A549 (cell line): ENCODE data around the gene UBR7. TPM values are rescaled to one million over a fixed set of nuclear protein-coding genes. Genes with fewer than 3 reads are reported as not detected.

Source experiments
- ATAC-seq, 2 experiments: fragments of 200-7000 bp in 1 of 2; fragments of >200 bp in 1 of 2; cut with Nextera tagmentation in 1 of 2; cut with Tn5 transposase in 1 of 2; 3 replicates each; pipeline versions ENCODE4 v1.8.0 to v1.9.1; 2018 to 2020; ENCODE audit warnings: mild to moderate bottlenecking in 1 of 2, moderate library complexity in 1 of 2
- CTCF ChIA-PET: fragments of 300-600 bp; sonication (Branson Sonifier 250); formaldehyde crosslinking; extraction: SDS; loops from one replicate; lab custom pipeline; 2021; ENCODE audit warnings: antibody characterized with exemption, inconsistent platforms; lab: Yijun Ruan, JAX
- POLR2A ChIA-PET: fragments of 350-600 bp; formaldehyde crosslinking; extraction: SDS; loops from one replicate; lab custom pipeline; 2021; ENCODE audit warnings: antibody characterized with exemption, inconsistent platforms; lab: Yijun Ruan, JAX
- DNase-seq, 2 experiments: peaks; one replicate each; pipeline versions ENCODE4 v3.0.0 to v3.0.0-alpha.2; 2011 to 2016; ENCODE audit warnings: low read depth in 1 of 2, low spot score in 1 of 2
- FAIRE-seq: peaks from 2 replicates; lab custom pipeline; 2011; peaks lifted over from hg19 to GRCh38; lab: Jason Lieb, UNC
- H3K27ac ChIP-seq, 2 experiments: fragments of >200 bp; sonication (Bioruptor Twin); formaldehyde crosslinking; 3 replicates each; pipeline ENCODE4 v1.5.1; 2016 to 2017
- H3K4me1 ChIP-seq: fragments of >200 bp; sonication (Bioruptor Twin); formaldehyde crosslinking; 3 replicates; pipeline ENCODE4 v1.6.1; 2016
- H3K4me2 ChIP-seq: fragments of >200 bp; sonication (Bioruptor Twin); formaldehyde crosslinking; 3 replicates; pipeline ENCODE4 v1.6.1; 2016
- H3K4me3 ChIP-seq: fragments of >200 bp; sonication (Bioruptor Twin); formaldehyde crosslinking; 3 replicates; pipeline ENCODE4 v1.5.1; 2016
- H3K9me3 ChIP-seq: fragments of >200 bp; sonication (Bioruptor Twin); formaldehyde crosslinking; 3 replicates; pipeline ENCODE4 v1.6.1; 2016
- ATOH8 ChIP-seq: fragments of 250-450 bp; sonication (Bioruptor Pico); IDR thresholded peaks from 2 replicates; pipeline ENCODE4 v1.5.0; 2020; ENCODE audit warnings: low read depth, mild to moderate bottlenecking, moderate library complexity
- BCL3 ChIP-seq: fragments of >200 bp; sonication (Bioruptor Twin); formaldehyde crosslinking; IDR thresholded peaks from 3 replicates; pipeline ENCODE4 v1.6.1; 2016
- BHLHE40 ChIP-seq: IDR thresholded peaks from 2 replicates; pipeline ENCODE4 v1.6.1; 2012; ENCODE audit warnings: low read depth, low read length, inconsistent platforms
- EHMT2 ChIP-seq: fragments of 200-600 bp; sonication (generic); IDR thresholded peaks from 2 replicates; pipeline ENCODE4 v1.6.1; 2016; ENCODE audit warnings: antibody characterized with exemption, low read depth, mild to moderate bottlenecking, moderate library complexity
- ELK1 ChIP-seq: fragments of 150-350 bp; IDR thresholded peaks from 2 replicates; pipeline ENCODE4 v1.6.1; 2014; ENCODE audit warnings: low read depth, mild to moderate bottlenecking, low read length
- ESRRA ChIP-seq: fragments of 150-350 bp; IDR thresholded peaks from 2 replicates; pipeline ENCODE4 v1.6.1; 2014; ENCODE audit warnings: mild to moderate bottlenecking, low read length, borderline replicate concordance
- FOXS1 ChIP-seq: fragments of 250-450 bp; sonication (Bioruptor Pico); IDR thresholded peaks from 2 replicates; pipeline ENCODE4 v1.5.0; 2020; ENCODE audit warnings: mild to moderate bottlenecking, moderate library complexity
- HEYL ChIP-seq: fragments of 250-450 bp; sonication (Bioruptor Pico); IDR thresholded peaks from 2 replicates; pipeline ENCODE4 v1.8.0; 2021; ENCODE audit warnings: mild to moderate bottlenecking, moderate library complexity
- HOXB13 ChIP-seq: fragments of 250-450 bp; sonication (Bioruptor Pico); IDR thresholded peaks from 2 replicates; pipeline ENCODE4 v1.5.0; 2020; ENCODE audit warnings: low read depth, mild to moderate bottlenecking, moderate library complexity
- HOXB5 ChIP-seq: fragments of 250-450 bp; sonication (Bioruptor Pico); IDR thresholded peaks from 2 replicates; pipeline ENCODE4 v1.5.0; 2020; ENCODE audit warnings: mild to moderate bottlenecking, moderate library complexity
- JUN ChIP-seq, 2 experiments: fragments of >200 bp; sonication (Bioruptor Twin); formaldehyde crosslinking; IDR thresholded peaks; 2 replicates in 1 of 2; 3 replicates in 1 of 2; pipeline ENCODE4 v1.6.1; 2016 to 2017
- KDM5A ChIP-seq: fragments of 200-600 bp; sonication (generic); IDR thresholded peaks from 2 replicates; pipeline ENCODE4 v1.6.1; 2016; ENCODE audit warnings: antibody characterized with exemption, mild to moderate bottlenecking
- MAX ChIP-seq: IDR thresholded peaks from 2 replicates; pipeline ENCODE4 v1.6.1; 2012
- NFE2L2 ChIP-seq: fragments of 150-350 bp; conservative IDR thresholded peaks from 2 replicates; pipeline ENCODE4 v1.6.1; 2014; ENCODE audit warnings: low read length
- PBX3 ChIP-seq: IDR thresholded peaks from 2 replicates; pipeline ENCODE4 v1.6.1; 2012
- POLR2A ChIP-seq: IDR thresholded peaks from 2 replicates; pipeline ENCODE4 v1.6.1; 2012; ENCODE audit warnings: mild to moderate bottlenecking, low read length
- POLR2AphosphoS2 ChIP-seq: conservative IDR thresholded peaks from 2 replicates; pipeline ENCODE4 v1.6.1; 2012; ENCODE audit warnings: low read length, improper control_type of control experiment, inconsistent platforms
- RFX5 ChIP-seq: fragments of 450-650 bp; IDR thresholded peaks from 2 replicates; pipeline ENCODE4 v1.7.1; 2014; ENCODE audit warnings: antibody characterized with exemption, mild to moderate bottlenecking, moderate library complexity
- SMC3 ChIP-seq: fragments of >200 bp; sonication (Bioruptor Twin); formaldehyde crosslinking; IDR thresholded peaks from 3 replicates; pipeline ENCODE4 v1.6.1; 2018; ENCODE audit warnings: inconsistent platforms
- TFCP2L1 ChIP-seq: fragments of 250-450 bp; sonication (Bioruptor Pico); IDR thresholded peaks from 2 replicates; pipeline ENCODE4 v1.5.0; 2021; ENCODE audit warnings: mild to moderate bottlenecking
- TP53 ChIP-seq: fragments of 250-450 bp; sonication (Bioruptor Pico); IDR thresholded peaks from 2 replicates; pipeline ENCODE4 v1.5.0; 2021; ENCODE audit warnings: mild to moderate bottlenecking, moderate library complexity
- USF2 ChIP-seq: fragments of 450-650 bp; IDR thresholded peaks from 2 replicates; pipeline ENCODE4 v1.6.1; 2014; ENCODE audit warnings: antibody characterized with exemption
- ZC3H11A ChIP-seq: fragments of 450-650 bp; IDR thresholded peaks from 2 replicates; pipeline ENCODE4 v1.6.1; 2014; ENCODE audit warnings: antibody characterized with exemption, mild to moderate bottlenecking
- ZFP36 ChIP-seq: fragments of 450-650 bp; IDR thresholded peaks from 2 replicates; pipeline ENCODE4 v1.6.1; 2014; ENCODE audit warnings: borderline replicate concordance; ENCODE audit not compliant: partially characterized antibody
- ZNF302 ChIP-seq: fragments of 250-450 bp; sonication (Bioruptor Pico); IDR thresholded peaks from 2 replicates; pipeline ENCODE4 v1.9.0; 2021; ENCODE audit warnings: inconsistent platforms, mild to moderate bottlenecking, moderate library complexity
- WGBS: methylation state at CpG from one replicate; pipeline ENCODE4 v1.1.6; 2017; ENCODE audit errors: missing lambda C conversion rate; 5-methylcytosine and 5-hydroxymethylcytosine counted together
- polyA plus RNA-seq, 4 experiments: library from polyadenylated mRNA; depleted of rRNA in 3 of 4; stranded (reverse); fragments of >200 nt; fragmentation: RNase III in 1 of 4; extraction: RNeasy Plus Mini Kit Qiagen cat#74134 plus additional on column Dnase treatment in 1 of 4; gene quantifications; 2 replicates in 3 of 4; 3 replicates in 1 of 4; pipeline ENCODE4 v1.2.3, GENCODE V29; 2011 to 2017

The UBR7 gene
- polyA plus RNA-seq, 2 of the 4 experiments (the other 2 are of a cell fraction) = 37.0 to 40.4 TPM

- no peak for TF ChIP-seq BHLHE40
- TF ChIP-seq ZC3H11A = no peak
- no peak for TF ChIP-seq HOXB5 (CRISPR knock-in tag)
- TF ChIP-seq TP53 (CRISPR knock-in tag) = no peak
- no peak for TF ChIP-seq ELK1
- TF ChIP-seq HEYL (CRISPR knock-in tag) = no peak
- no peak for TF ChIP-seq ZNF302 (CRISPR knock-in tag)
- no peak for TF ChIP-seq ATOH8 (CRISPR knock-in tag)
- no peak for TF ChIP-seq SMC3
- no peak for TF ChIP-seq MAX
- no peak for TF ChIP-seq NFE2L2
- no peak for TF ChIP-seq PBX3
- no peak for ATAC-seq
- Histone ChIP-seq H3K27ac (peak overlapping the region in 1 of 2 experiments; percentile 80; a peak in 3 of 6 replicates), H3K9me3 (no peaks in the 10 kb centered on the region), H3K4me1 (peaks cover 9% of the 10 kb centered on the region; the same call in 1 of the 3 replicates), H3K4me3 (no peak overlapping the region), H3K4me2 (peak overlapping the region; percentile 89; the same call in 1 of the 3 replicates)
- ChIA-PET POLR2A (no interaction called here), CTCF (interaction anchor here (0.9 to 4.1 kb wide), 4 partner anchors 9 to 117 kb away, joined by 4 to 14 read pairs (median 8); partner anchors contain the start of genes GON7 and UBR7)
- 99% methylated on average over 16 of the region's 16 CpGs for WGBS
- DNase-seq = no peak
- FAIRE-seq = no peak
Measured at GRCh38 chr14:93230539-93230938, 23.5 kb downstream of the UBR7 start.

- Histone ChIP-seq H3K4me2 (peak overlapping the region; percentile 89), H3K4me1 (peaks cover 9% of the 10 kb centered on the region; the same call in 1 of the 3 replicates)
- DNase-seq = peak; percentile 51 to 78
- no peak for FAIRE-seq
- ATAC-seq = peak; percentile 78 to 84
- POLR2A ChIA-PET = interaction anchor here (0.6 to 1.6 kb wide), 3 partner anchors 9 to 276 kb away, joined by 4 to 10 read pairs (median 9); partner anchors contain the start of genes GON7 and UBR7
- WGBS = 42% methylated on average over 39 of the region's 39 CpGs
- no peak for TF ChIP-seq RFX5
- TF ChIP-seq ZNF302 (CRISPR knock-in tag) = no peak
- no peak for TF ChIP-seq HOXB5 (CRISPR knock-in tag)
- TF ChIP-seq POLR2A = 0 out of 2 replicates have a peak, but pooled peaks have one; percentile 18
- TF ChIP-seq POLR2AphosphoS2 = no peak
- no peak for TF ChIP-seq KDM5A
- no peak for TF ChIP-seq PBX3
- no peak for TF ChIP-seq TFCP2L1 (CRISPR knock-in tag)
- TF ChIP-seq ESRRA = no peak
- TF ChIP-seq ZFP36 = no peak
- 0 out of 3 replicates have a peak, but pooled peaks have one; percentile 33 for TF ChIP-seq BCL3
- peak; percentile 69 for TF ChIP-seq USF2
- no peak for TF ChIP-seq JUN (IDR thresholded peaks at IDR 0.05)
- TF ChIP-seq EHMT2 = no peak
- TF ChIP-seq TP53 (CRISPR knock-in tag) = no peak
- no peak for TF ChIP-seq HOXB13 (CRISPR knock-in tag)
- TF ChIP-seq ELK1 = no peak
- no peak for TF ChIP-seq BHLHE40
- no peak for TF ChIP-seq FOXS1 (CRISPR knock-in tag)
- TF ChIP-seq, all 56 proteins: peak for 3
- Histone ChIP-seq H3K4me3 (peak overlapping the region; percentile 57), H3K9me3 (no peaks in the 10 kb centered on the region), H3K27ac (peak overlapping the region; percentile 70 to 80)
- CTCF ChIA-PET = interaction anchor here (0.6 to 4.1 kb wide), 7 partner anchors 9 to 319 kb away, joined by 3 to 14 read pairs (median 4); partner anchors contain the start of genes GON7 and UBR7
Measured at GRCh38 chr14:93231129-93231979, 24.3 kb downstream of the UBR7 start.
